Jurkat, Clone E6-1 (cell line): ENCODE results near the gene ELMOD1.

Experiments used
- DNase-seq: peaks from one replicate; pipeline ENCODE4 v3.0.0-alpha.2; 2011; ENCODE audit warnings: low read depth, low spot score
- H3K4me3 ChIP-seq: 2 replicates; pipeline ENCODE4 v1.5.1; 2011; ENCODE audit warnings: mild to moderate bottlenecking, low read length, control low read depth, moderate library complexity

ELMOD1 gene

GRCh38 chr11:107707215-107707671 lies 116.3 kb downstream of the ELMOD1 start:
- DNase-seq, result no peak
- no peak overlapping the region for H3K4me3 ChIP-seq

- no peak for DNase-seq
- no peak overlapping the region for H3K4me3 ChIP-seq
These were observed 116.9 kb downstream of the ELMOD1 start for GRCh38 chr11:107707807-107708206.

- no peak for DNase-seq
- no peak overlapping the region for H3K4me3 ChIP-seq
These were observed 117.8 kb downstream of the ELMOD1 start for GRCh38 chr11:107708792-107709191.

GRCh38 chr11:107710301-107710700 lies 119.4 kb downstream of the ELMOD1 start:
- no peak for DNase-seq
- H3K4me3 ChIP-seq, result no peak overlapping the region

GRCh38 chr11:107711861-107712755 lies 121.2 kb downstream of the ELMOD1 start, which contains the start of gene SLN:
TSS of gene SLN (minus strand) at chr11:107712056.
- no peak for DNase-seq
- no peak within 1 kb of the TSS for H3K4me3 ChIP-seq

- H3K4me3 ChIP-seq, result no peak overlapping the region
- DNase-seq, result no peak
These were observed 122.1 kb downstream of the ELMOD1 start for GRCh38 chr11:107713009-107713408.
